GM12878 (cell line): Measurements from ENCODE around the gene TGDS. TPM values are rescaled to one million over a fixed set of nuclear protein-coding genes. Genes with fewer than 3 reads are reported as not detected.
A peak's percentile ranks its signal among the peaks of the same experiment; 100 is the strongest.

Experiments used
- ASH2L ChIP-seq: fragments of 300-600, 200-600 bp; sonication (generic); IDR thresholded peaks from 2 replicates; pipeline ENCODE4 v1.6.1; 2017; ENCODE audit warnings: low read depth, mild to moderate bottlenecking, borderline replicate concordance
- CBFB ChIP-seq: IDR thresholded peaks from 2 replicates; pipeline ENCODE4 v1.6.1; 2016; ENCODE audit warnings: antibody characterized with exemption, low read depth
- CHD2 ChIP-seq: IDR thresholded peaks from 2 replicates; pipeline ENCODE4 v1.6.1; 2011; ENCODE audit warnings: low read depth, low read length, improper control_type of control experiment, borderline replicate concordance
- CHD4 ChIP-seq: fragments of 200-600 bp; sonication (generic); IDR thresholded peaks from 2 replicates; pipeline ENCODE4 v1.6.1; 2016; ENCODE audit warnings: mild to moderate bottlenecking
- CTCF ChIP-seq, 3 experiments: IDR thresholded peaks in 2 of 3; conservative IDR thresholded peaks in 1 of 3; 2 replicates each; pipeline ENCODE4 v1.5.1; 2011; ENCODE audit warnings: low read depth in 3 of 3, low read length in 3 of 3, mild to moderate bottlenecking in 3 of 3, control low read depth in 2 of 3, moderate library complexity in 2 of 3, inconsistent platforms in 1 of 3, mixed read lengths in 1 of 3; ENCODE audit not compliant: control insufficient read depth in 2 of 3, insufficient read depth in 1 of 3; ENCODE audit errors: extremely low read depth in 1 of 3
- CUX1 ChIP-seq: IDR thresholded peaks from 2 replicates; pipeline ENCODE4 v1.6.1; 2012; ENCODE audit warnings: improper control_type of control experiment, low read depth, low read length; ENCODE audit not compliant: insufficient replicate concordance
- GATAD2B ChIP-seq: fragments of 450-650 bp; conservative IDR thresholded peaks from 2 replicates; pipeline ENCODE4 v1.6.1; 2017; ENCODE audit warnings: low read depth, mild to moderate bottlenecking, moderate library complexity
- NFYB ChIP-seq: IDR thresholded peaks from 2 replicates; pipeline ENCODE4 v1.6.1; 2011; ENCODE audit warnings: low read depth, mild to moderate bottlenecking, low read length, improper control_type of control experiment, moderate library complexity; ENCODE audit not compliant: insufficient read depth
- NRF1 ChIP-seq: conservative IDR thresholded peaks from 2 replicates; pipeline ENCODE4 v1.6.1; 2011; ENCODE audit warnings: mild to moderate bottlenecking, low read depth, low read length, improper control_type of control experiment
- PML ChIP-seq: IDR thresholded peaks from 2 replicates; pipeline ENCODE4 v1.6.1; 2012; ENCODE audit warnings: low read length, inconsistent platforms
- POLR2AphosphoS2 ChIP-seq: IDR thresholded peaks from 2 replicates; pipeline ENCODE4 v1.6.1; 2011; ENCODE audit warnings: low read depth, mild to moderate bottlenecking, low read length, improper control_type of control experiment, moderate library complexity
- POLR2AphosphoS5 ChIP-seq: IDR thresholded peaks from 2 replicates; pipeline ENCODE4 v1.6.1; 2011; ENCODE audit warnings: mild to moderate bottlenecking, low read length, inconsistent platforms
- RBBP5 ChIP-seq: fragments of 200-600 bp; sonication (generic); conservative IDR thresholded peaks from 2 replicates; pipeline ENCODE4 v1.6.1; 2016
- RFX5 ChIP-seq: IDR thresholded peaks from 2 replicates; pipeline ENCODE4 v1.6.1; 2011; ENCODE audit warnings: low read depth, low read length, improper control_type of control experiment
- SIN3A ChIP-seq: IDR thresholded peaks from 2 replicates; pipeline ENCODE4 v1.6.1; 2012; ENCODE audit warnings: low read depth, low read length, improper control_type of control experiment
- SPI1 ChIP-seq: IDR thresholded peaks from 2 replicates; pipeline ENCODE4 v1.6.1; 2011; ENCODE audit warnings: low read depth, mild to moderate bottlenecking, low read length, moderate library complexity, borderline replicate concordance; ENCODE audit not compliant: insufficient read depth
- STAT3 ChIP-seq: IDR thresholded peaks from 2 replicates; pipeline ENCODE4 v1.6.1; 2011; ENCODE audit warnings: low read depth, low read length, improper control_type of control experiment
- TAF1 ChIP-seq: IDR thresholded peaks from 2 replicates; pipeline ENCODE4 v1.6.1; 2011; ENCODE audit warnings: mild to moderate bottlenecking, low read depth, low read length, borderline replicate concordance
- TCF12 ChIP-seq: IDR thresholded peaks from 2 replicates; pipeline ENCODE4 v1.6.1; 2011; ENCODE audit warnings: low read depth, mild to moderate bottlenecking, low read length
- TCF7 ChIP-seq: IDR thresholded peaks from 2 replicates; pipeline ENCODE4 v1.6.1; 2014; ENCODE audit warnings: antibody characterized with exemption, borderline replicate concordance
- ZNF217 ChIP-seq: fragments of 450-650 bp; IDR thresholded peaks from 2 replicates; pipeline ENCODE4 v1.6.1; 2017; ENCODE audit warnings: antibody characterized with exemption, mild to moderate bottlenecking
- polyA plus RNA-seq, 11 experiments: library from polyadenylated mRNA; depleted of rRNA in 4 of 11; unstranded in 6 of 11; stranded (reverse) in 5 of 11; fragments of >200 nt; fragmentation: Nextera tagmentation in 4 of 11; fragmentation: Illumina TruSeq in 1 of 11; extraction: Ambion mirVana in 4 of 11; extraction: Trizol in 1 of 11; gene quantifications; 1 replicate in 1 of 11; 2 replicates in 10 of 11; pipeline versions ENCODE4 v1.2.1 to v1.2.3, GENCODE V29; 2011 to 2016; ENCODE audit warnings: inconsistent platforms in 2 of 11, missing spikeins in 2 of 11, low read depth in 1 of 11
- total RNA-seq, 4 experiments: library from RNA; depleted of rRNA in 3 of 4; stranded (reverse); fragments of >200 nt in 3 of 4; fragmentation: Illumina TruSeq in 1 of 4; extraction: Trizol in 1 of 4; gene quantifications; 2 replicates each; pipeline versions ENCODE4 v1.2.1 to v1.2.3, GENCODE V29; 2013 to 2021
- TF ChIP-seq, protein P1 (sequence below): fragments of 450-650 bp; IDR thresholded peaks from 2 replicates; pipeline ENCODE4 v1.6.1; 2017; ENCODE audit warnings: antibody characterized with exemption, mild to moderate bottlenecking, moderate library complexity

Gene TGDS
- total and polyA plus RNA-seq, 10 of the 15 experiments (the other 5 are each of a cell fraction or from before 2014, with no cell fraction given): 13.1 to 44.3 (median 23.8) TPM

DNA sequence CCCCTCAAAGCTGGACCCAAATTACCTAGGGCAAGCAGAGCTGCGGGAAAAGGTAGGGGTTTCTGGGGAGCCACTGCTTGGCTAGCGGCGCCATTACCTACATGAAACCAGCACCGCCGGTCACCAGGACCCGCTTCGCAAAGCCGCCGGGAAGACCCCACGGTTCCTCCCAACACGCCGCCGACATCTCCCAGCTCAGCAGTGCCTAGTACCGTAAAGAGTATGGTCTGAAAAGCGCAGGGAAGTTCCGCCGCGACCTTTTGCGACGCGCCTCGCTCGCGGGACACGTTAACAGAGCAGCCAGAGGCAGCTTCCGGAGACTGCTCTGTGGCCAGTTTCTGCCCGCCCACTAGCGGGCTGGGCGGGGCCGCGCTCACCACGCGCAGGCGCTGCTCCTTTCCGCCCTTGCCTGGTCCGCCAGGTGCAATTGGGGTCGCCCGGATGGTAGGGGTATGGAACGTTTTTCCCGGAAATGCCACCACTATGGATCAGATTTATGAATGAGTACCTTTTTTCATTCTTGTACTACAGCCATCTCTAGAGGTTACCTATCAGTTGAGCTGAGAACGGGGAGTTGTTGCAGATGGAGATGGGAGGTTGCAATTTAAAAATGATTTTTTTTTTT, at the start of gene TGDS (continued):
- TF ChIP-seq CTCF (IDR thresholded peaks at IDR 0.05 in 2 of 3, conservative IDR thresholded peaks at IDR 0.05 in 1 of 3; ENCODE audit: control insufficient read depth in 2 of 3, extremely low read depth in 1 of 3, insufficient read depth in 1 of 3, low read depth in 3 of 3, low read length in 3 of 3) (no peak), RFX5 (0 out of 2 replicates have a peak, but pooled peaks have one; percentile 19), NRF1 (peak; percentile 87), CHD2 (peak; percentile 92), RBBP5 (no peak), ZNF217 (no peak), NFYB (0 out of 2 replicates have a peak, but pooled peaks have one; percentile 18), TCF7 (no peak), TAF1 (peak; percentile 96), TCF12 (peak; percentile 61), ASH2L (no peak), GATAD2B (peak; percentile 78; the same call in 1 of the 2 replicates), CUX1 (no peak), POLR2AphosphoS2 (peak; percentile 97), CHD4 (no peak), POLR2AphosphoS5 (peak; percentile 97), SPI1 (peak; percentile 29; the same call in 1 of the 2 replicates), STAT3 (no peak), CBFB (peak; percentile 89; the same call in 1 of the 2 replicates), PML (peak; percentile 98), SIN3A (peak; percentile 72)
- TF ChIP-seq, protein P1, sequence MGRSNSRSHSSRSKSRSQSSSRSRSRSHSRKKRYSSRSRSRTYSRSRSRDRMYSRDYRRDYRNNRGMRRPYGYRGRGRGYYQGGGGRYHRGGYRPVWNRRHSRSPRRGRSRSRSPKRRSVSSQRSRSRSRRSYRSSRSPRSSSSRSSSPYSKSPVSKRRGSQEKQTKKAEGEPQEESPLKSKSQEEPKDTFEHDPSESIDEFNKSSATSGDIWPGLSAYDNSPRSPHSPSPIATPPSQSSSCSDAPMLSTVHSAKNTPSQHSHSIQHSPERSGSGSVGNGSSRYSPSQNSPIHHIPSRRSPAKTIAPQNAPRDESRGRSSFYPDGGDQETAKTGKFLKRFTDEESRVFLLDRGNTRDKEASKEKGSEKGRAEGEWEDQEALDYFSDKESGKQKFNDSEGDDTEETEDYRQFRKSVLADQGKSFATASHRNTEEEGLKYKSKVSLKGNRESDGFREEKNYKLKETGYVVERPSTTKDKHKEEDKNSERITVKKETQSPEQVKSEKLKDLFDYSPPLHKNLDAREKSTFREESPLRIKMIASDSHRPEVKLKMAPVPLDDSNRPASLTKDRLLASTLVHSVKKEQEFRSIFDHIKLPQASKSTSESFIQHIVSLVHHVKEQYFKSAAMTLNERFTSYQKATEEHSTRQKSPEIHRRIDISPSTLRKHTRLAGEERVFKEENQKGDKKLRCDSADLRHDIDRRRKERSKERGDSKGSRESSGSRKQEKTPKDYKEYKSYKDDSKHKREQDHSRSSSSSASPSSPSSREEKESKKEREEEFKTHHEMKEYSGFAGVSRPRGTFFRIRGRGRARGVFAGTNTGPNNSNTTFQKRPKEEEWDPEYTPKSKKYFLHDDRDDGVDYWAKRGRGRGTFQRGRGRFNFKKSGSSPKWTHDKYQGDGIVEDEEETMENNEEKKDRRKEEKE: no peak
